Measurements from ENCODE around the gene HSD3B1.

DNA sequence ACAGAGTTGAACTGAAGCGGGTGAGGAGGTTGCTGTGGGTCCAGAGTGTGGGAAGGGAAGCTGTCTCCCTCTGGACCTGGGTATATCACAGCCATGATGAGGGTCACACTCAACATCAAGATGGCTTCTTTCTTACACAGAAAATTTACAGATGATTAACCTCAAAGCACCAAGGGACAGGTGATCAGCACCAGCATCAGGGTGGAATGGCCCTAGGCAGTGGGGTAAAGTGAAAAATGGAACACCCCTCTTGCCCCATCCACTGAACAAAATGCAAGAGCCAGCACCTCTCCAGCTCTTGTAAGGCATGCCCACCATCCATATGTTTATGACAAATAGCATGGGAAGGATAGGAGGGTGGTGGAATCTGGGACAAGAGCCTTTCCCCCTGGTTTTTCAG lies 40.3 kb downstream of the HSD3B1 start:
- TF ChIP-seq, protein P1, sequence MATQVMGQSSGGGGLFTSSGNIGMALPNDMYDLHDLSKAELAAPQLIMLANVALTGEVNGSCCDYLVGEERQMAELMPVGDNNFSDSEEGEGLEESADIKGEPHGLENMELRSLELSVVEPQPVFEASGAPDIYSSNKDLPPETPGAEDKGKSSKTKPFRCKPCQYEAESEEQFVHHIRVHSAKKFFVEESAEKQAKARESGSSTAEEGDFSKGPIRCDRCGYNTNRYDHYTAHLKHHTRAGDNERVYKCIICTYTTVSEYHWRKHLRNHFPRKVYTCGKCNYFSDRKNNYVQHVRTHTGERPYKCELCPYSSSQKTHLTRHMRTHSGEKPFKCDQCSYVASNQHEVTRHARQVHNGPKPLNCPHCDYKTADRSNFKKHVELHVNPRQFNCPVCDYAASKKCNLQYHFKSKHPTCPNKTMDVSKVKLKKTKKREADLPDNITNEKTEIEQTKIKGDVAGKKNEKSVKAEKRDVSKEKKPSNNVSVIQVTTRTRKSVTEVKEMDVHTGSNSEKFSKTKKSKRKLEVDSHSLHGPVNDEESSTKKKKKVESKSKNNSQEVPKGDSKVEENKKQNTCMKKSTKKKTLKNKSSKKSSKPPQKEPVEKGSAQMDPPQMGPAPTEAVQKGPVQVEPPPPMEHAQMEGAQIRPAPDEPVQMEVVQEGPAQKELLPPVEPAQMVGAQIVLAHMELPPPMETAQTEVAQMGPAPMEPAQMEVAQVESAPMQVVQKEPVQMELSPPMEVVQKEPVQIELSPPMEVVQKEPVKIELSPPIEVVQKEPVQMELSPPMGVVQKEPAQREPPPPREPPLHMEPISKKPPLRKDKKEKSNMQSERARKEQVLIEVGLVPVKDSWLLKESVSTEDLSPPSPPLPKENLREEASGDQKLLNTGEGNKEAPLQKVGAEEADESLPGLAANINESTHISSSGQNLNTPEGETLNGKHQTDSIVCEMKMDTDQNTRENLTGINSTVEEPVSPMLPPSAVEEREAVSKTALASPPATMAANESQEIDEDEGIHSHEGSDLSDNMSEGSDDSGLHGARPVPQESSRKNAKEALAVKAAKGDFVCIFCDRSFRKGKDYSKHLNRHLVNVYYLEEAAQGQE (IDR thresholded peaks at IDR 0.05; ENCODE audit: low read depth) = no peak
- TF ChIP-seq, protein P2, sequence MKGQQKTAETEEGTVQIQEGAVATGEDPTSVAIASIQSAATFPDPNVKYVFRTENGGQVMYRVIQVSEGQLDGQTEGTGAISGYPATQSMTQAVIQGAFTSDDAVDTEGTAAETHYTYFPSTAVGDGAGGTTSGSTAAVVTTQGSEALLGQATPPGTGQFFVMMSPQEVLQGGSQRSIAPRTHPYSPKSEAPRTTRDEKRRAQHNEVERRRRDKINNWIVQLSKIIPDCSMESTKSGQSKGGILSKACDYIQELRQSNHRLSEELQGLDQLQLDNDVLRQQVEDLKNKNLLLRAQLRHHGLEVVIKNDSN (IDR thresholded peaks at IDR 0.05) = no peak
- TF ChIP-seq RAD21 (IDR thresholded peaks at IDR 0.05; ENCODE audit: low read depth) (no peak), CREB1 (IDR thresholded peaks at IDR 0.05; ENCODE audit: low read depth) (no peak), CEBPB (IDR thresholded peaks at IDR 0.05) (no peak), EP300 (IDR thresholded peaks at IDR 0.05; ENCODE audit: borderline replicate concordance) (no peak), EGR1 (IDR thresholded peaks at IDR 0.05) (no peak), TAF1 (IDR thresholded peaks at IDR 0.05; ENCODE audit: low read depth) (no peak), NFIC (IDR thresholded peaks at IDR 0.05) (no peak), YY1 (IDR thresholded peaks at IDR 0.05; ENCODE audit: low read depth) (no peak)
- TF ChIP-seq, protein P3, sequence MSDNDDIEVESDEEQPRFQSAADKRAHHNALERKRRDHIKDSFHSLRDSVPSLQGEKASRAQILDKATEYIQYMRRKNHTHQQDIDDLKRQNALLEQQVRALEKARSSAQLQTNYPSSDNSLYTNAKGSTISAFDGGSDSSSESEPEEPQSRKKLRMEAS (IDR thresholded peaks at IDR 0.05) = no peak

All from Ishikawa (cell line).